Measurements from ENCODE around the gene NR1D1. TPM values are rescaled to one million over a fixed set of nuclear protein-coding genes. Genes with fewer than 3 reads are reported as not detected.

Gene NR1D1
- polyA plus RNA-seq, 1 donor (not counting 4 experiments of a cell fraction or from before 2014, with no cell fraction given) = 1.0 TPM

GRCh38 chr17:40104594-40105486 lies 4.5 kb upstream of the NR1D1 start:
- H3K9me3 ChIP-seq (ENCODE audit: control insufficient read depth, low read depth, low read length) = no peaks in the 10 kb centered on the region
- no peaks in the 10 kb centered on the region for H4K20me1 ChIP-seq (ENCODE audit: control insufficient read depth, extremely low read depth, insufficient read depth, low read length)
- peaks cover 51% of the 10 kb centered on the region for H3K4me1 ChIP-seq (ENCODE audit: control insufficient read depth, extremely low read depth, insufficient read depth, low read length)
- H3K9me1 ChIP-seq (ENCODE audit: control insufficient read depth, extremely low read depth, insufficient read depth, low read length) = no peaks in the 10 kb centered on the region
- peak overlapping the region; percentile 24 for H3K4me2 ChIP-seq (ENCODE audit: control insufficient read depth, extremely low read depth, insufficient read depth, low read depth, low read length)
- H3K9ac ChIP-seq (ENCODE audit: control insufficient read depth, extremely low read depth, insufficient read depth, low read length) = peak overlapping the region; percentile 47
- TF ChIP-seq EZH2 (IDR thresholded peaks at IDR 0.05; ENCODE audit: low read length) (no peak), CTCF (optimal IDR thresholded peaks at IDR 0.05 in 1 of 3, IDR thresholded peaks at IDR 0.05 in 1 of 3, conservative IDR thresholded peaks at IDR 0.05 in 1 of 3; ENCODE audit: extremely low read depth in 1 of 3, insufficient read depth in 2 of 3, low read length in 3 of 3) (no peak)
- FAIRE-seq = no peak
- no peak overlapping the region for H2AFZ ChIP-seq (ENCODE audit: control insufficient read depth, low read length)
- no peaks in the 10 kb centered on the region for H3K36me3 ChIP-seq (ENCODE audit: control insufficient read depth in 2 of 2, extremely low read depth in 1 of 2, insufficient read depth in 2 of 2, low read length in 2 of 2)
- H3K27me3 ChIP-seq (ENCODE audit: control insufficient read depth, extremely low read depth, insufficient read depth, low read length) = no peaks in the 10 kb centered on the region
- no peak overlapping the region for H3K4me3 ChIP-seq (ENCODE audit: control insufficient read depth in 2 of 3, extremely low read depth in 1 of 3, insufficient read depth in 2 of 3, low read depth in 1 of 3, low read length in 3 of 3)
- peak overlapping the region; percentile 38 for H3K27ac ChIP-seq (ENCODE audit: control insufficient read depth, insufficient read depth, low read length)
- no peak for DNase-seq (ENCODE audit: low read depth, low spot score)
- peaks cover 4% of the 10 kb centered on the region for H3K79me2 ChIP-seq (ENCODE audit: control insufficient read depth, insufficient read depth, low read length)
- dilution Hi-C loops (cut with MboI; ENCODE audit: extremely low pct_ligation_motif_present, low sequenced_read_pairs) = no loop called here

GRCh38 chr17:40103688-40104087 lies 3.3 kb upstream of the NR1D1 start:
- dilution Hi-C loops (cut with MboI; ENCODE audit: extremely low pct_ligation_motif_present, low sequenced_read_pairs) = no loop called here
- H3K4me2 ChIP-seq (ENCODE audit: control insufficient read depth, extremely low read depth, insufficient read depth, low read depth, low read length) = no peak overlapping the region
- no peak overlapping the region for H3K27ac ChIP-seq (ENCODE audit: control insufficient read depth, insufficient read depth, low read length)
- H3K9me1 ChIP-seq (ENCODE audit: control insufficient read depth, extremely low read depth, insufficient read depth, low read length) = no peaks in the 10 kb centered on the region
- peaks cover 9% of the 10 kb centered on the region for H3K79me2 ChIP-seq (ENCODE audit: control insufficient read depth, insufficient read depth, low read length)
- no peak overlapping the region for H3K4me3 ChIP-seq (ENCODE audit: control insufficient read depth in 2 of 3, extremely low read depth in 1 of 3, insufficient read depth in 2 of 3, low read depth in 1 of 3, low read length in 3 of 3)
- no peak overlapping the region for H3K9ac ChIP-seq (ENCODE audit: control insufficient read depth, extremely low read depth, insufficient read depth, low read length)
- no peaks in the 10 kb centered on the region for H3K27me3 ChIP-seq (ENCODE audit: control insufficient read depth, extremely low read depth, insufficient read depth, low read length)
- no peak overlapping the region for H2AFZ ChIP-seq (ENCODE audit: control insufficient read depth, low read length)
- FAIRE-seq = no peak
- H3K9me3 ChIP-seq (ENCODE audit: control insufficient read depth, low read depth, low read length) = no peaks in the 10 kb centered on the region
- H3K4me1 ChIP-seq (ENCODE audit: control insufficient read depth, extremely low read depth, insufficient read depth, low read length) = peaks cover 45% of the 10 kb centered on the region
- no peak for TF ChIP-seq CTCF (optimal IDR thresholded peaks at IDR 0.05 in 1 of 3, IDR thresholded peaks at IDR 0.05 in 1 of 3, conservative IDR thresholded peaks at IDR 0.05 in 1 of 3; ENCODE audit: extremely low read depth in 1 of 3, insufficient read depth in 2 of 3, low read length in 3 of 3)
- no peak for TF ChIP-seq EZH2 (IDR thresholded peaks at IDR 0.05; ENCODE audit: low read length)
- H3K36me3 ChIP-seq (ENCODE audit: control insufficient read depth in 2 of 2, extremely low read depth in 1 of 2, insufficient read depth in 2 of 2, low read length in 2 of 2) = peaks cover 0 to 1% of the 10 kb centered on the region in 2 experiments
- no peaks in the 10 kb centered on the region for H4K20me1 ChIP-seq (ENCODE audit: control insufficient read depth, extremely low read depth, insufficient read depth, low read length)
- no peak for DNase-seq (ENCODE audit: low read depth, low spot score)
